ENCODE measurements around the gene PCDH12. TPM values are rescaled to one million over a fixed set of nuclear protein-coding genes. Genes with fewer than 3 reads are reported as not detected.

PCDH12 gene
- total RNA-seq, 1 donor from 2014 or later: 0.61 TPM

DNA sequence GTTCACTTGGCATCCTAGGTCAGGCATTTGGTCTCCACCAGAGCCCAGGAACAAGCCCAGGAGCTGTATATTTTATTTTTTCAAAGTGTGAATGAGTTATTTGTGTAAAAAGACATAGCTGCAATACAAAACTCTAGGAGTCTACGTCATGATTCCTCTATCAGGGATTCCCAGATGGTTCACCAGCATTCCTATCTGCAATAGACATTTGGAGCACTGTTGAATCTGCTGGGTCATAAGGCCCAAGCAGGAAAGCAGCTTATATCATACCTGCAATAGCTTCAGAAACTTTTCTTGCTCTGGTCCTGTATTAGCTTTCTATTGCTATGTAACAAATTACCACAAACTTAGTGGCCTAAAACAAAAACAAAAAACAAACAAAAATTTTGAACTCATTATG is 51.0 kb downstream of the PCDH12 start:
- Mint-ChIP-seq H3K9me3 (no peaks in the 10 kb centered on the region), H3K4me3 (no peak overlapping the region), H3K4me1 (no peaks in the 10 kb centered on the region), H3K27me3 (ENCODE audit: low read depth) (no peaks in the 10 kb centered on the region), H3K27ac (ENCODE audit: unreplicated experiment) (no peak overlapping the region), H3K36me3 (ENCODE audit: low read depth) (no peaks in the 10 kb centered on the region)
- DNase-seq (ENCODE audit: low read depth, low spot score): no peak
- TF ChIP-seq, protein P1, sequence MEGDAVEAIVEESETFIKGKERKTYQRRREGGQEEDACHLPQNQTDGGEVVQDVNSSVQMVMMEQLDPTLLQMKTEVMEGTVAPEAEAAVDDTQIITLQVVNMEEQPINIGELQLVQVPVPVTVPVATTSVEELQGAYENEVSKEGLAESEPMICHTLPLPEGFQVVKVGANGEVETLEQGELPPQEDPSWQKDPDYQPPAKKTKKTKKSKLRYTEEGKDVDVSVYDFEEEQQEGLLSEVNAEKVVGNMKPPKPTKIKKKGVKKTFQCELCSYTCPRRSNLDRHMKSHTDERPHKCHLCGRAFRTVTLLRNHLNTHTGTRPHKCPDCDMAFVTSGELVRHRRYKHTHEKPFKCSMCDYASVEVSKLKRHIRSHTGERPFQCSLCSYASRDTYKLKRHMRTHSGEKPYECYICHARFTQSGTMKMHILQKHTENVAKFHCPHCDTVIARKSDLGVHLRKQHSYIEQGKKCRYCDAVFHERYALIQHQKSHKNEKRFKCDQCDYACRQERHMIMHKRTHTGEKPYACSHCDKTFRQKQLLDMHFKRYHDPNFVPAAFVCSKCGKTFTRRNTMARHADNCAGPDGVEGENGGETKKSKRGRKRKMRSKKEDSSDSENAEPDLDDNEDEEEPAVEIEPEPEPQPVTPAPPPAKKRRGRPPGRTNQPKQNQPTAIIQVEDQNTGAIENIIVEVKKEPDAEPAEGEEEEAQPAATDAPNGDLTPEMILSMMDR (conservative IDR thresholded peaks at IDR 0.05): no peak

DNA sequence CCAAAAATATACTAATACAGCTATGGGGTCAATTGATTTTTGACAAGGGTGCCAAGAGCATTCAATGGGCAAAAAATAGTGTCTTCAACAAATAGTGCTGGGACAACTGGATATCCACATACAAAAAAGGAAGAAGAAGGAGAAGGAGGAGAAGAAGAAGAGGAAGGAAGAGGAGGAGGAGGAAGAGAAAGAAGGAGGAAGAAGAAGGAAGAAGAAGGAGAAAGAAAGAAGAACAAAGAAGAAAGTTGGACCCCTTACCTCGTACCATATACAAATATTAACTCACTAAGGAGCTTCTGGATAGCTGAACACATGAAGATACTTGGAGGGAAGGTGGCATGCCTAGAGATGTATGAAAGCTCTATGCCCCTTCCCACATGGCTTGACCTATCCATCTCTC is 51.5 kb downstream of the PCDH12 start:
- no peak overlapping the region for H3K27ac Mint-ChIP-seq (ENCODE audit: unreplicated experiment)
- H3K4me1 Mint-ChIP-seq: no peaks in the 10 kb centered on the region
- no peaks in the 10 kb centered on the region for H3K9me3 Mint-ChIP-seq
- no peak overlapping the region for H3K4me3 Mint-ChIP-seq
- TF ChIP-seq, protein P1 (conservative IDR thresholded peaks at IDR 0.05): no peak
- no peaks in the 10 kb centered on the region for H3K27me3 Mint-ChIP-seq (ENCODE audit: low read depth)
- H3K36me3 Mint-ChIP-seq (ENCODE audit: low read depth): no peaks in the 10 kb centered on the region
- no peak for DNase-seq (ENCODE audit: low read depth, low spot score)

DNA sequence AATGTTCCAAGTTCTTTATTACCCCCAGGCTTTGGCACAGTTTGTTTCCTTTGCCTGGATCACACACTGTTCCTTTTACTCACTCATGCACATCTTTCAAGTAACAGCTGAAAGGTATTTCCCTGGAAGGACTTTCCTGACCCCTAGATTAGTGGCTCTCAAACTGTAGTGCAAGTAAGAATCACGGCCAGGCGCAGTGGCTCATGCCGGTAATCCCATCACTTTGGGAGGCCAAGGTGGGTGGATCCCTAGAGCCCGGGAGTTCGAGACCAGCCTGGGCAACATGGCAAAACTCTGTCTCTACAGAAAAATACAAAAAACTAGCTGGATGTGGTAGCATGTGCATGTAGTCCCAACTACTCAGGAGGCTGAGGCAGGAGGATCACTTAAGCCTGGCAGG is 53.5 kb downstream of the PCDH12 start:
- no peaks in the 10 kb centered on the region for H3K36me3 Mint-ChIP-seq (ENCODE audit: low read depth)
- TF ChIP-seq, protein P1 (conservative IDR thresholded peaks at IDR 0.05): no peak
- no peaks in the 10 kb centered on the region for H3K27me3 Mint-ChIP-seq (ENCODE audit: low read depth)
- H3K27ac Mint-ChIP-seq (ENCODE audit: unreplicated experiment): no peak overlapping the region
- no peaks in the 10 kb centered on the region for H3K4me1 Mint-ChIP-seq
- H3K9me3 Mint-ChIP-seq: no peaks in the 10 kb centered on the region
- no peak overlapping the region for H3K4me3 Mint-ChIP-seq
- no peak for DNase-seq (ENCODE audit: low read depth, low spot score)

DNA sequence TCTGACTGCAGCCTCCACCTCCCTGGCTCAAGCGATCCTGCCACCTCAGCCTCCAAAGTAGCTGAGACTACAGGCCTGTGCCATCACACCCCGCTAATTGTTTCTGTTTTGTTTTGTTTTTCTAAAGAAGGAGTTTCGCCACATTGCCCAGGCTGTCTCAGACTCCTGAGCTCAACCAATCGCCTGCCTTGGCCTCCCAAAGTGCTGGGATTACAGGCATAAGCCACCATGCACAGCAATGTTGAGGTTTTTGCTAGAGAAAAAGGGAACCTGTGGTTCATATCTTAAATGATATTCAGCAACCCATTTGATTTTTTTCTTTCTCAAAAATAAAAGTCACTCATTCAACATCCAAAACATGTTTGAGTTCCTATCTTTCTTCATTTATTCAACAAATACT is 54.7 kb downstream of the PCDH12 start:
- H3K4me3 Mint-ChIP-seq: no peak overlapping the region
- H3K36me3 Mint-ChIP-seq (ENCODE audit: low read depth): no peaks in the 10 kb centered on the region
- H3K27me3 Mint-ChIP-seq (ENCODE audit: low read depth): no peaks in the 10 kb centered on the region
- H3K27ac Mint-ChIP-seq (ENCODE audit: unreplicated experiment): no peak overlapping the region
- DNase-seq (ENCODE audit: low read depth, low spot score): no peak
- no peaks in the 10 kb centered on the region for H3K4me1 Mint-ChIP-seq
- no peaks in the 10 kb centered on the region for H3K9me3 Mint-ChIP-seq
- TF ChIP-seq, protein P1 (conservative IDR thresholded peaks at IDR 0.05): no peak

DNA sequence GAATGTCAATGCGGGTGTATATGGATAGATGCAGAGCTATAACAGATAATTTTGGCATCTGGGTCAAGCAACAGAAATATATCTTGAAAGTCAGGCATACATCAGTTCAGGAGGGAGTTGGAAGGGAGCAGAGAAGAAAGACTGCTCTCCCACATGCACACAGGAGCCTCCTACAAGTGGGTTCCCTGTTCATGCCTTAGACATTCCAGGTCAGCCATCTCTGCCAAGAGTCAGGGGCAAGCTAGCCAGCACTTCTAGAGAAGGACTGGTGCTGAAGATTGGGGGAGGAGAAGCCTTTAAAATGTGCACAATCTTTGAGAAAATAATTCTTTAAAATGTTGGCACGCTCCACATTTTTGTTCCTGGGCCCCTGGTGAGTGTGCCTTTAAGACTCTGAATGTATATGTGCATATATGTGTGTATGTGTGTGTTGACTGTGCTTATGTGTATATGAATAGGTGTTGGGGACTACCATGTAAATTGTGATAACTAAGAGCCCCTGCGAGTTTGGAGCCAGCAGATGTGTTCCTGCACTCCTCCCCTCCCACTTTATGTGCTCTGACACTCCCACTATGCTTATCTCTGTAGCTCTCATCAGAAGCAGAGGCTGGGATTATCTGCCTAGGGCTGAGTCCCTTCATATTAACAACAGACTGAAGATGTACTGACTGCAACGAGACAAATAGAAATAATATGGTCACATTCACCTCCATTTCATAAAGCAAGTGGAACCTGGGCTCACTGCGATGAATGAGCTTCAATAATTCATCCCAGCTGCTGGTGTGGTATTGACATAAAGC is 55.8 kb downstream of the PCDH12 start:
- TF ChIP-seq, protein P1 (conservative IDR thresholded peaks at IDR 0.05): no peak
- DNase-seq (ENCODE audit: low read depth, low spot score): no peak
- Mint-ChIP-seq H3K27ac (ENCODE audit: unreplicated experiment) (no peak overlapping the region), H3K4me1 (no peaks in the 10 kb centered on the region), H3K4me3 (no peak overlapping the region), H3K36me3 (ENCODE audit: low read depth) (no peaks in the 10 kb centered on the region), H3K27me3 (ENCODE audit: low read depth) (no peaks in the 10 kb centered on the region), H3K9me3 (no peaks in the 10 kb centered on the region)
